Dedifferentiated amniotic fluid mesenchymal stem cell (primary cell): ENCODE measurements around the gene NUDT8.
"Not testable (repeated sequence)": the region's sequence is repeated elsewhere in the genome, so short reads cannot be mapped to it uniquely, and the experiment has no call there.

Experiments used
- DNase-seq: peaks from one replicate; pipeline ENCODE4 v3.0.0-alpha.2; 2016; ENCODE audit errors: extremely low spot score

Gene NUDT8

GRCh38 chr11:67613313-67613959 lies 16.3 kb downstream of the NUDT8 start:
- no peak for DNase-seq

GRCh38 chr11:67612751-67613150 lies 17.0 kb downstream of the NUDT8 start:
- no peak for DNase-seq

GRCh38 chr11:67611704-67612587 lies 17.8 kb downstream of the NUDT8 start:
- DNase-seq, result no peak

GRCh38 chr11:67611165-67611564 lies 18.6 kb downstream of the NUDT8 start:
- DNase-seq, result no peak

GRCh38 chr11:67610302-67610868 lies 19.4 kb downstream of the NUDT8 start:
- DNase-seq, result no peak

GRCh38 chr11:67609316-67609715 lies 20.4 kb downstream of the NUDT8 start:
- no peak for DNase-seq

GRCh38 chr11:67608486-67608885 lies 21.3 kb downstream of the NUDT8 start:
- DNase-seq, result no peak

- no peak for DNase-seq
Measured at GRCh38 chr11:67607507-67607906, 22.2 kb downstream of the NUDT8 start.

GRCh38 chr11:67606492-67607295 lies 23.0 kb downstream of the NUDT8 start, which contains the start of gene NDUFV1:
Gene NDUFV1 (plus strand): TSS chr11:67606936. CDS start chr11:67607005, 69 bp downstream.
- DNase-seq, result peak; percentile 84

GRCh38 chr11:67606093-67606491 lies 23.6 kb downstream of the NUDT8 start:
- DNase-seq, result no peak

- DNase-seq, result no peak
Measured at GRCh38 chr11:67605231-67606011, 24.3 kb downstream of the NUDT8 start.

GRCh38 chr11:67604815-67605214 lies 24.9 kb downstream of the NUDT8 start:
- DNase-seq, result no peak

- not testable (repeated sequence) for DNase-seq
Measured at GRCh38 chr11:67604119-67604518, 25.6 kb downstream of the NUDT8 start.

GRCh38 chr11:67601098-67601497 lies 28.6 kb downstream of the NUDT8 start:
- DNase-seq, result no peak

GRCh38 chr11:67600324-67601029 lies 29.3 kb downstream of the NUDT8 start:
- no peak for DNase-seq

GRCh38 chr11:67599149-67599548 lies 30.6 kb downstream of the NUDT8 start:
- DNase-seq, result no peak

- DNase-seq, result not testable (repeated sequence)
Measured at GRCh38 chr11:67597963-67598362, 31.8 kb downstream of the NUDT8 start.

- DNase-seq, result not testable (repeated sequence)
Measured at GRCh38 chr11:67597458-67597857, 32.3 kb downstream of the NUDT8 start.

GRCh38 chr11:67596753-67597300 lies 32.9 kb downstream of the NUDT8 start:
- DNase-seq, result no peak

GRCh38 chr11:67594480-67594879 lies 35.3 kb downstream of the NUDT8 start:
- no peak for DNase-seq
